Muscle of leg (tissue), 11 donors: ENCODE data around the gene ODF2. TPM values are rescaled to one million over a fixed set of nuclear protein-coding genes. Genes with fewer than 3 reads are reported as not detected.
"Not testable (repeated sequence)": the region's sequence is repeated elsewhere in the genome, so short reads cannot be mapped to it uniquely, and the experiment has no call there.

Experiments
- DNase-seq: peaks from one replicate; pipeline ENCODE4 v3.0.0; 2013
- H3K27ac ChIP-seq: one replicate; pipeline ENCODE4 v1.5.1; 2013; ENCODE audit warnings: mild to moderate bottlenecking, low read length, control low read depth
- H3K27me3 ChIP-seq: one replicate; pipeline ENCODE4 v1.6.1; 2013; ENCODE audit warnings: low read length; ENCODE audit not compliant: control insufficient read depth, insufficient read depth
- H3K36me3 ChIP-seq: one replicate; pipeline ENCODE4 v1.6.1; 2013; ENCODE audit warnings: low read length; ENCODE audit not compliant: control insufficient read depth, insufficient read depth
- H3K4me1 ChIP-seq: one replicate; pipeline ENCODE4 v1.6.1; 2013; ENCODE audit warnings: low read length; ENCODE audit not compliant: control insufficient read depth, insufficient read depth
- H3K4me3 ChIP-seq: one replicate; pipeline ENCODE4 v1.5.1; 2013; ENCODE audit warnings: low read length, control low read depth
- H3K9me3 ChIP-seq: replicated peaks from 2 replicates; pipeline ENCODE4 v1.6.1; 2013; ENCODE audit warnings: low read depth, low read length; ENCODE audit not compliant: control insufficient read depth
- WGBS: methylation state at CpG from one replicate; pipeline ENCODE4 v1.1.5; 2013; ENCODE audit warnings: missing lambda C conversion rate; ENCODE audit not compliant: insufficient coverage; 5-methylcytosine and 5-hydroxymethylcytosine counted together
- polyA plus RNA-seq, 8 donors: library from polyadenylated mRNA; unstranded; fragments of 120-200 nt; gene quantifications; one replicate each; pipeline versions ENCODE4 v1.2.1 to v1.2.3, GENCODE V29; 2013; ENCODE audit warnings: inconsistent platforms in 1 of 8, low replicate concordance in 1 of 8; ENCODE audit not compliant: insufficient read length in 8 of 8, insufficient read depth in 1 of 8
- total RNA-seq: library from RNA; stranded (reverse); fragments of 120-200 nt; gene quantifications from one replicate; pipeline ENCODE4 v1.2.4, GENCODE V29; 2013

ODF2 gene
- total and polyA plus RNA-seq, 9 donors, result 23.5 to 41.8 (median 26.8) TPM

DNA sequence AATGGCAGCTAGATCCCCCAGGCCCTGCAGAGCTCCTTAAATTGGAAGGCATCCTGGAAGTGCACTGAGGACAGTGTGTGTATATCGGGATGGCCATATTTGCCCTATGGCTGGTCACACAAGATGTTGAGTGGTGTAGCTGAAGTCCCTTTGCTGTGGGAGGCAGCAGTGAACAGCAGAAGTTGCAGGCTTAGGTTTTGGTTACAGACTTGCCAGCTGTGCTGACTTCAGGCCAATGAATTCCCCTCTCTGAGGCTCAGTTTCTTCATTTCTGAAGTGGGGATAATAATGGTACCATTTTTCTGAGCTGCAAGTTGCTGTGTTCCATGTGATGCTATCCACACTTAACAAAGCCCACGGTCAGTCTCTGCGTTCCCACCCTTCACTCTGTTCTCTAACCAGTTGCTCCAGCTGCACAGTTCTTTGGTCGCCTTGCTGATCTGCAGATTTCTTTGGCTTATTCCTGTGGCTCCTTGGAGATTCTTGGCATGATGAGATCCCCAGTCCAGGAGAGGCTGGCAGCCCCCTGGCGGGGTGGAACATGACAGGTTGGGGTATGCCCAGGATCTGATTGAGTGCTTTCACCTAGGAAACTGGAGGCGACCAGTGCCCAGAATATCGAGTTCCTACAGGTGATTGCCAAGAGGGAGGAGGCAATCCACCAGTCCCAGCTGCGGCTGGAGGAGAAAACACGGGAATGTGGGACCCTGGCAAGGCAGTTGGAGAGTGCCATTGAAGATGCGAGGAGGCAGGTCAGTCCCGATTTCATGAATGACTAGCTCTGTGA is 42.2 kb downstream of the ODF2 start:
- H3K36me3 ChIP-seq, result peaks cover 65% of the 10 kb centered on the region
- WGBS, result 80% methylated on average over 10 of the region's 11 CpGs
- peak; percentile 13 for DNase-seq

DNA sequence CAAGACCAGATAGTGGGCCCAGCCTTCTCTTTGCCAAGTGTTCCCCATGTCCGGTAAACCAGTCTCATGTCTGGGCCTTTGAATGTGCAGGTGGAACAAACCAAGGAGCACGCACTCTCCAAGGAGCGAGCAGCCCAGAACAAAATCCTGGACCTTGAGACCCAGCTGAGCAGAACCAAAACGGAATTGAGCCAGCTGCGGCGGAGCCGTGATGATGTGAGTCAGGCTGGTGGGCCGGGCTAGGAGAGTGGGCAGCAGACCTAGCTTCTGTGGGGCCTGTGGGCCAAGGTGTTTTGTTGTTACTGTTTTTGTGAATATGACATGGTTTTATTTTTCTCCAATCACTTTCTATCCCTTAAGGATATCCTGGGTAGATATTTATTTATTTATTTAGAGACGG is 43.1 kb downstream of the ODF2 start:
- H3K9me3 ChIP-seq, result no peaks in the 10 kb centered on the region
- no peaks in the 10 kb centered on the region for H3K27me3 ChIP-seq
- 90% methylated on average over 7 of the region's 9 CpGs for WGBS
- no peak for DNase-seq
- H3K4me3 ChIP-seq, result no peak overlapping the region
- H3K27ac ChIP-seq, result no peak overlapping the region
- H3K4me1 ChIP-seq, result peaks cover 24% of the 10 kb centered on the region
- H3K36me3 ChIP-seq, result peaks cover 61% of the 10 kb centered on the region

More for the DNA sequence above, 42.2 kb downstream of the ODF2 start:
- no peak overlapping the region for H3K27ac ChIP-seq
- no peaks in the 10 kb centered on the region for H3K27me3 ChIP-seq
- no peak overlapping the region for H3K4me3 ChIP-seq
- no peaks in the 10 kb centered on the region for H3K9me3 ChIP-seq
- H3K4me1 ChIP-seq, result peaks cover 20% of the 10 kb centered on the region

DNA sequence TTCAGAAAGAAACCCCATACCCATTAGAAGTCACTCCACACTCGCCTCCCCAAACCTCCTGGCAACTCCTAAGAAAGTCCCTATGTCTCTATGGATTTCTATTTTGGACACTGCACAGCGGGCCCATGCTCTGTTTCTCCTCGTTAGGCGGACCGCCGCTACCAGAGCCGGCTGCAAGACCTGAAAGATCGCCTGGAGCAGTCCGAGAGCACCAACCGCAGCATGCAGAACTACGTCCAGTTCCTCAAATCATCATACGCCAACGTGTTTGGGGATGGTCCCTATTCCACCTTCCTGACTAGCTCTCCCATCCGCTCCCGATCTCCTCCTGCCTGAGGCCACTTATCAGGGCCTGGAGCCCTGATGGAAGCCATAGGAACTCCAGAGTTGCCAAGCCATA is 44.1 kb downstream of the ODF2 start:
- H3K4me3 ChIP-seq, result no peak overlapping the region
- no peaks in the 10 kb centered on the region for H3K27me3 ChIP-seq
- H3K27ac ChIP-seq, result no peak overlapping the region
- WGBS, result 94% methylated on average over 13 of the region's 15 CpGs
- peaks cover 53% of the 10 kb centered on the region for H3K36me3 ChIP-seq
- no peak for DNase-seq
- peaks cover 16% of the 10 kb centered on the region for H3K4me1 ChIP-seq
- no peaks in the 10 kb centered on the region for H3K9me3 ChIP-seq

DNA sequence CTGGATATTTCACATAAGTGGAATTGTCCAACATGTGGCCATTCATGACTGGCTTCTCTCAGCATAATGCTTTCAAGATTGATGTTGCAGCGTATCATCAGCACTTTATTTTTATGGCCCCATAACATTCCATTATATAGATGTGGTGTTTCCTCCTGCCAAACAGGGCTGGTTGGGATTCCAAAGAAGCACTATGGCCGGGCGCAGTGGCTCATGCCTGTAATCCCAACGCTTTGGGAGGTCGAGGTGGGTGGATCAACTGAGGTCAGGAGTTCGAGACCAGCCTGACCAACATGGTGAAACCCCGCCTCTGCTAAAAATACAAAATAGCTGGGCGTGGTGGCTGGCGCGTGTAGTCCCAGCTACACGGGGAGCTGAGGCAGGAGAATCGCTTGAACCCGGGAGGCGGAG is 47.6 kb downstream of the ODF2 start:
- peaks cover 25% of the 10 kb centered on the region for H3K36me3 ChIP-seq
- not testable (repeated sequence) for H3K27me3 ChIP-seq, H3K9me3 ChIP-seq
- WGBS, result 36% methylated on average over 11 of the region's 14 CpGs
- peak; percentile 58 for DNase-seq
- H3K27ac ChIP-seq, result peak overlapping the region; percentile 87
- peaks cover 14% of the 10 kb centered on the region for H3K4me1 ChIP-seq
- peak overlapping the region; percentile 93 for H3K4me3 ChIP-seq

DNA sequence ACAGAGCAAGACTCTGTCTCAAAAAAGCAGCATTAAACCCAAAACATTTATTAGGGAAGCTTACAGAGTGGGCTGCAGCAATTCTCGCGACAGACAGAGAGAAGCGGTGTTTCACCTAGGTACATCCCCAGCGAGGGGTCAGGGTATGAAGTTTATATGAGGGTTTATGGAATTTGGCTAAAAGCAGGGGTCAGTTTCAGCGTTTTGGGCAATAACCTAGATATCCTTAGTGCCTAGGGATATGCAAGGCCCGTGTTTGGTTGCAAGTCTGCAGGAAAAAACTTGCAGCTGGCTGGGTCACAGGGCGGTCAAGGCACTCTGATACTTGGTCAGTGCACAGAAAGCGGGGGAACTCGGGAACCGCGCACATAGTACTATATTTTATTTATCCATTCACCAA is 48.1 kb downstream of the ODF2 start:
- Histone ChIP-seq H3K27ac (peak overlapping the region; percentile 87), H3K27me3 (no peaks in the 10 kb centered on the region), H3K4me1 (peaks cover 14% of the 10 kb centered on the region), H3K4me3 (peak overlapping the region; percentile 93), H3K36me3 (peaks cover 22% of the 10 kb centered on the region), H3K9me3 (no peaks in the 10 kb centered on the region)
- 23% methylated on average over 4 of the region's 11 CpGs for WGBS
- DNase-seq, result peak; percentile 70

DNA sequence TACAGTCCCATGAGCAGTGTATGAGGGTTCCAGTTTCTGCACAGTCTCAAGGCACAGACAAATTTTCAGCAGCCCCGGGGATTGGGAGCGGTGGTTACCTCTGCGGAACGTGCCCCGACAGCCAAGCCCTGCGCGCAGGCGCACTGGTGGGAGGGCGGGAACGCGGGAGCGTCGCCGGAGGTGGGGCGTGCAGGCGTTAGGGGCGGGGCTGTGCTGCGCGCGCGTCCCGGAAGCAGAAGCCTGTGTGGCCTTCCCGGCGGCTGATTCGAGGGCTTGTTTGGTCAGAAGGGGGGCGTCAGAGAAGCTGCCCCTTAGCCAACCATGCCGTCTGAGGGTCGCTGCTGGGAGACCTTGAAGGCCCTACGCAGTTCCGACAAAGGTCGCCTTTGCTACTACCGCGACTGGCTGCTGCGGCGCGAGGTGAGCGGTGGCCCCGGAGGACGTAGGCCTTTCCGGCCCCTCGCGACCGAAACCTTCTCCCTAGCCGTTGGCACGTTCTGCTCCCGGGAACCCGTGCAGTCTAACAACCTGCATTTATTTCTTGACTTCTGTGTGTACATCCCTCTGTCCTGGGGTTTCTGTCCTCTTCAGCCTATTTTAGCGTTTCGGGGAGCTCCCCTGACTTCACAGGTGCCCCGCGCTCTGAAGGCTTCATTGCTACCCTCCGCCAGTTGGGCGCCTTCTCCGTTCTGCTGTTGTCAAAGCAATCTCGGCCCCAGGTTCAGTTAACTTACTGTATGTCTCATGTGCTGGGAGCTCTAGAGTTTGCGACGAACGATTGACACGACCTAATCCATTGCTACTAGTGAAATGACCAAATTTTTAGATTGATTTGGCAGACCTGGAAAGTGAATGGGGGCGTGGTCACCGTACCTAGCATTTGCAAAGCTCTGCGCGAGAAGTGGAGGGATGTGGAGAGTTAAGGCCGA is 48.9 kb downstream of the ODF2 start, which contains the start of gene GLE1:
Gene GLE1 (plus strand): TSS at position 235 of the 929 bp plus-strand sequence. CDS start 87 bp downstream, at position 322.
- Histone ChIP-seq H3K4me3 (peak within 1 kb of the TSS; percentile 93), H3K4me1 (peaks cover 14% of the 10 kb centered on the region), H3K27me3 (no peaks in the 10 kb centered on the region), H3K27ac (peak within 1 kb of the TSS; percentile 90), H3K9me3 (no peaks in the 10 kb centered on the region), H3K36me3 (peaks cover 21% of the 10 kb centered on the region)
- DNase-seq, result peak; percentile 96
- WGBS, result under 1% methylated on average over 59 of the region's 64 CpGs

DNA sequence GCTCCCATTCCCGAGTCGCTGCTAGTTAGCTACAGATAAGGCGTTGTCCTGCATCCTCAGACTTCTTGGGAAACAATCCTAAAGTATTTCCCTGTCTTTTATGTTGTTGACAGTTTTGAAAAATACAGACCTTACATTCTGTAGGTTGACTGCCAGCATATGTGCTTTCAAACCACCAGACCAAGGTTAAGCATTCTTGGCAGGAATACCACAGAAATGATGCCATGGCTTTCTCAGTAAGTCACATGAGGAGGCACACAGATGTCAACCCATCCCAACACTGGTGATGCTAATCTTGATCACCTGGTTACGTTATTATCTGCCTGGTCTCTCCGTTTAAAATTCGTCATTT is 49.6 kb downstream of the ODF2 start:
- Histone ChIP-seq H3K27me3 (no peaks in the 10 kb centered on the region), H3K4me1 (peaks cover 14% of the 10 kb centered on the region), H3K4me3 (peak overlapping the region; percentile 93), H3K27ac (peak overlapping the region; percentile 90), H3K36me3 (peaks cover 21% of the 10 kb centered on the region), H3K9me3 (no peaks in the 10 kb centered on the region)
- DNase-seq, result peak; percentile 18
- WGBS, result no CpG with 5 or more reads among the region's 6 CpGs

DNA sequence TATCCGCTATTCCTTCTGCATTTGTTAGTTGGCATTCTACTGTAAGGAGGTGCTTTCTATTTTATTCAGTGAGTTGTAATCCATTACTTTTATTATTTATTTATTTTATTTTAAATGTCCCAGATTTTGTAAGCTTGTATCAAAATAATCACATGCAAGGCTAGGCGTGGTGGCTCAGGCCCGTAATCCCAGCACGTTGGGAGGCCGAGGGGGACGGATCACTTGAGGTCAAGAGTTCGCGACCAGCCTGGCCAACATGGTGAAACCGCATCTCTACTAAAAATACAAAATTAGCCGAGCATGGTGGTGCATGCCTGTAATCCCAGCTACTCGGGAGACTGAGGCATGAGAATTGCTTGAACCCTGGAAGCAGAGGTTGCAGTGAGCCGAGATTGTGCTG is 50.1 kb downstream of the ODF2 start:
- not testable (repeated sequence) for DNase-seq, H3K4me3 ChIP-seq, H3K27ac ChIP-seq, H3K9me3 ChIP-seq, H3K27me3 ChIP-seq
- peaks cover 14% of the 10 kb centered on the region for H3K4me1 ChIP-seq
- peaks cover 21% of the 10 kb centered on the region for H3K36me3 ChIP-seq
- 81% methylated on average over 9 of the region's 12 CpGs for WGBS

DNA sequence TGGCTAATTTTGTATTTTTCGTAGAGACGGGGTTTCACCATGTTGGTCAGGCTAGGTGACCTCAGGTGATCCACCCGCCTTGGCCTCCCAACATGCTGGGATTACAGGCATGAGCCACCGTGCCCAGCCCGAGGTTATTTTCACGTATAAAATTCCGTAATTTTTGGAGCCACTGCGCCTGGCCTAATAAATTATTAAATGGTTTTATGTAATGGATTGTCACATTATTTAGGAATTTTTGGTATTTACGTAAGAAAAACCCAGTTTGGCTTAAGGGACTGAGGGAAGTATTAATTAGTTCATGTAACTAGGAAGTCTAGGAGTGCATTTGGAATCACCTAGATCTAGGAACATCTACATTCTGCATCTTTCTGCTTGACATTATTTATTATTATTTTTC is 57.0 kb downstream of the ODF2 start:
- H3K27me3 ChIP-seq, result no peaks in the 10 kb centered on the region
- no peaks in the 10 kb centered on the region for H3K4me1 ChIP-seq
- no peak overlapping the region for H3K4me3 ChIP-seq
- peaks cover 43% of the 10 kb centered on the region for H3K36me3 ChIP-seq
- no peak for DNase-seq
- H3K27ac ChIP-seq, result no peak overlapping the region
- no peaks in the 10 kb centered on the region for H3K9me3 ChIP-seq
- 98% methylated on average over 7 of the region's 9 CpGs for WGBS

DNA sequence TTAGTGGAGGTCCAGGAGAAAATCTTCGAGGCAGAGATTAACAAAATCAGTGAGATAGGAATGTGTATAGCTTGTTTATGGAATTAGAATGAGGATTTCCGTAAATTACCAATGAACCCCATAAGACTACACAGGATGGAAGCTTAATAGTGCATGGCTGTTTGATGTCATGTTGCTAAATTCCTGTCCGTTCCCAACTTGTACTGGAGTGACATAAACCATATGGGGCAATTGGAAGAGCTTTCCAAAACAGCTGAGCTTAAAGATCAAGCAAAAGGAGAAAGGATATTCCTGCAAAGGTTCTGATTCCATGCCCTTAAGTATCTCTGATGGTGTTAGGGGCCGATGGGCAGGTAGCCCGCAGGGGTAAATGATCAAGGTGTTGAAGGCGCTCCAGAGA is 66.2 kb downstream of the ODF2 start:
- no peak for DNase-seq
- Histone ChIP-seq H3K27ac (no peak overlapping the region), H3K36me3 (peaks cover 38% of the 10 kb centered on the region), H3K9me3 (no peaks in the 10 kb centered on the region), H3K4me3 (no peak overlapping the region), H3K27me3 (no peaks in the 10 kb centered on the region), H3K4me1 (peaks cover 7% of the 10 kb centered on the region)
- 100% methylated on average over 2 of the region's 6 CpGs for WGBS
